Stromal cell of bone marrow (primary cell): ENCODE data around the gene FKTN.
A peak's percentile ranks its signal among the peaks of the same experiment; 100 is the strongest.

Source experiments
- DNase-seq: peaks from one replicate; pipeline ENCODE4 v3.0.0-alpha.2; 2012; ENCODE audit warnings: low read depth

The FKTN gene

GRCh38 chr9:105678781-105679180 lies 120.8 kb downstream of the FKTN start:
- DNase-seq, result no peak

DNA sequence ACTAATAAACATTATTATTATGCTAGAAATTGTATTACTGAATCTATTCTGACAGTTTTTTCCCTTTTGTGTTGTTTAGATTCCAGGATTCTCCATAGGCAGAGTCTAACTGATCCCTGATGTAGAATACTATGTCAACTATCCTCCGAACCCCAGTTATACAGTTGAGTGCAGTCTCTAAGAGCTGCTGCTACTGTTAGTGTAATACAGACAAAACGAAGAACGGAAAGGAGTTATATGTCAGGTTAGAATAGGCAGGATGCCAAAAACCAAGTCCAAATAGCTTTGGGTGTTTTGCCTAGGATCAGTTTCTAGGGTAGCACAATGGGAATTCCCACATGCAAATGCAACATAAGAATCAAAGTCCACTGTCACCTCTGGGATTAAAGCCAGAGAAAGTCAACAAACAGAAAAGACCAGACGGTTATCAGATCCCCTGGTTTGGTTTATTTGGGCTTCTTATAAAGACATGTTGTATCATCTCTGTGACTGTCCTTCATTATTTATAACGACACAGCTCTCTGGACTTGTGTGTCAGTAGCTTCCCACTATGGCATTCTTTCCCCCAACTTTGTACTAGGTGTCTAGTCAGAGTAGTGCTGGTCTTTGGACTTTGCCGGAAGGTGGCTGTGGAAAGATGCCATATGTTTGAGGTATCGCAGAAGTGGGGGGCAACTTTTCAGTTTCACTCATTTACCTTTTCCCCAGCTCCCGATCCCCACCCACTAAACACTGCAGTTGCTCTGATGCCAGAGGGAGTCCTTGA lies 121.5 kb downstream of the FKTN start:
- no peak for DNase-seq

DNA sequence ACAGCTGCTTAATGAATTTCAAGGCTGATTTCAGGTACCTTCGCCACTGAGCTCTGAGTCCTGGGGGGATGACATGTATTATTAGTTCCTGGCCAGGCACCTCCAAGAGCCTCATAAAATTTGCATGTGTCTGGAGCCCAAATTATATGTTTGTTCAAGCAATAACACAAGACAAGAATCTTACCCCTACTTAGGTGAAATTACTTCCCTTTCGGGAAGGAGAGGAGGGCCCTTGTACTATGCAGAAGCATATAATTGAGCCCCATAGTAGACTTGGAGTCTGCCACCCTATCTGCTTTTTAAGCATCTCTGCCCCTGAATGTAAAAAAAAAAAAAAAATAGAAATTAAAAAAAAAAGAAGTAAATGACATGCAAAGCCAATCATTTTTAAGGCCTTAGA lies 123.4 kb downstream of the FKTN start:
- DNase-seq, result no peak

- DNase-seq, result peak; percentile 52
These were observed 123.8 kb downstream of the FKTN start for GRCh38 chr9:105681724-105682123.

DNA sequence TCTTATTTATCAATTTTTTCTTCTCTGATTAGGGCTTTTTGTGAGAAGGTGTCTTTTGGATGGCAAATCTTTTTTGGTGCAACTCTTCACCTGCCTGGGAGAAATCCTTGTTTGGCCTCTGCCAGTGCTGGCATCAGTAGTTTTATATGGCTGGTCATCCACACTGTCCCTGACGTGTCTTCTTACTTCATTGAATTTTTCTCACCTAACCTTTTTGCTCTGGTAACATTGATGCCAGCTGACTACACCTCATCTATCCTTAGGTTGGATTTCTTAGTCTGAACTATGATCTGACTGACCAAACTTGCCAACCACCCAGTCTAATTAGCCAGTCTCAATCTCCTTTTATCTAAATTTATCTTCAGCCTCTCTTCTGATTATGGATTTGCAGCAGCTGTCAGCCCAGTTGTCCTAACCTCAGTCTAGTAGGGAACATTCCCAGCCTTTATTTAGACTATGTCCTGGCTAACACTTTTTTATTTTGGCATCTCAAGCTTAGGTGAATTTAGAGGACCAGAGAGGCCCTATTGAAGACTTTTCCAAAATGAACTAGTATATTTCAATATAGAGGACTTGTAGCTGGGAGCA lies 125.9 kb downstream of the FKTN start:
- DNase-seq, result no peak

GRCh38 chr9:105686936-105687335 lies 129.0 kb downstream of the FKTN start:
- no peak for DNase-seq
